Loucy (cell line): Measurements from ENCODE around the gene OR2A2.

Source experiments
- EZH2phosphoT487 ChIP-seq: fragments of 200-600 bp; IDR thresholded peaks from 2 replicates; pipeline ENCODE4 v1.6.1; 2018; ENCODE audit warnings: antibody characterized with exemption, mild to moderate bottlenecking, moderate library complexity, borderline replicate concordance
- TF ChIP-seq, protein P1 (sequence below): fragments of 200-600 bp; sonication (generic); conservative IDR thresholded peaks from 2 replicates; pipeline ENCODE4 v1.5.1; 2014; ENCODE audit warnings: mild to moderate bottlenecking, antibody characterized with exemption, low read length

DNA sequence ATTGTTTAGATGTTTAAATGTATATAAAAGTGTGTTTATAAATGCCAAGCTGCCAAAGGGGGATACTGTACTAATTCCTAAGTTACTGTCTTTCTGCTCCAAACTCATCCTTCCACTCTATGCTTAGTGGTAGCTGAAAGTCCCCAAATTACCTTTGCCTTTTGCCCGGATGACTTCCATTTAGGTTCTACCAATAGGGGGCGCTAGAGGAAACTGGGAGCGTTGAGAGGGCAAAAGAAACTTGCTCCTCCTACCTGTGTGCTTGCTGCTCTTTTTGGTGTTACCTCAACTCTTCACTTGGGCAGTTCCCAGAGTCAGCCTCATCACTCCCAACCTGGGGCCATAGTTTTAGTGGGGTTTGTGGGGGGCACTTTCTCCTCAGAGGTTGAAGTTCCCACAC is 45.7 kb upstream of the OR2A2 start:
- TF ChIP-seq, protein P1, sequence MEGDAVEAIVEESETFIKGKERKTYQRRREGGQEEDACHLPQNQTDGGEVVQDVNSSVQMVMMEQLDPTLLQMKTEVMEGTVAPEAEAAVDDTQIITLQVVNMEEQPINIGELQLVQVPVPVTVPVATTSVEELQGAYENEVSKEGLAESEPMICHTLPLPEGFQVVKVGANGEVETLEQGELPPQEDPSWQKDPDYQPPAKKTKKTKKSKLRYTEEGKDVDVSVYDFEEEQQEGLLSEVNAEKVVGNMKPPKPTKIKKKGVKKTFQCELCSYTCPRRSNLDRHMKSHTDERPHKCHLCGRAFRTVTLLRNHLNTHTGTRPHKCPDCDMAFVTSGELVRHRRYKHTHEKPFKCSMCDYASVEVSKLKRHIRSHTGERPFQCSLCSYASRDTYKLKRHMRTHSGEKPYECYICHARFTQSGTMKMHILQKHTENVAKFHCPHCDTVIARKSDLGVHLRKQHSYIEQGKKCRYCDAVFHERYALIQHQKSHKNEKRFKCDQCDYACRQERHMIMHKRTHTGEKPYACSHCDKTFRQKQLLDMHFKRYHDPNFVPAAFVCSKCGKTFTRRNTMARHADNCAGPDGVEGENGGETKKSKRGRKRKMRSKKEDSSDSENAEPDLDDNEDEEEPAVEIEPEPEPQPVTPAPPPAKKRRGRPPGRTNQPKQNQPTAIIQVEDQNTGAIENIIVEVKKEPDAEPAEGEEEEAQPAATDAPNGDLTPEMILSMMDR: peak; percentile 69
- no peak for TF ChIP-seq EZH2phosphoT487
